HG03025 (cell line): ENCODE data around the gene PABPN1L.

Experiments
- ATAC-seq: cut with Tn5 transposase; IDR thresholded peaks from one replicate; pipeline ENCODE4 v1.9.1; 2021; ENCODE audit warnings: mild to moderate bottlenecking, moderate library complexity; ENCODE audit not compliant: unreplicated experiment, low FRiP score

PABPN1L gene

DNA sequence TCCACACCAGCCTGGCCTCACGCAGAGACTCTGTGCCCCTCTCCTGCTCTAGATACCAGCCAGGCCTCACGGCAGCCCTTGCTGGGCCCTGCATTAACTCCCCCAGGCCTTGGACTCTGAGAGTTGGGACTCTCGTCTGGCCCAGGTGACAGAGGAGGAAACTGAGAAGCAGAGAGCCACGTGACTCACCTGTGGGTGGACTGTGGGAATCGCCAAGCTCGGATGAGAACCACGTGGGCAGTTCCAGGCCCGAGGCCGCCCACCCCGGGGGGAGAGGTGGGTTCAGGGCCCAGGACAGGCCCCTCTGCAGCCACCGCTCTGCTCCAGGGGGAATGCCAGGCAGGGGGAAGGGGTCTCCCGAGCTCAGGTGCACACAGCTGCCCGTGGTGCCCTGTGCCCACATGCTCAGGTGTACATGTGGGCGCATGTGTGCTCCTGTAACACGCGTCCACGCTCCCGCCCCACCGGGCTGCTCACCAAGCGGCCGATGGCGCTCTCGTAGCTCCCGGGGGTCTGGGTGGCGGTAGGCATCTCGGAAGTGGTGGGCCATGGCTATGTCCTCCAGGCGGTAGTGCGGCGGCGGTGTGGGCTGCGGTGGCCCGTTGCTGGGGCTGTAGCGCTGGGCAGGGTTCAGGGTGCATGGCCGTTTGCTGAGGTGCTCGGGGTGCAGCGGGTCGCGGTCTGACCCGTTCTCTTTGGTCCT lies 18.3 kb upstream of the PABPN1L start:
- no peak for ATAC-seq

- ATAC-seq, result no peak
Observed at GRCh38 chr16:88883946-88884345, 17.5 kb upstream of the PABPN1L start.

- ATAC-seq, result no peak
Observed at GRCh38 chr16:88883117-88883895, 16.8 kb upstream of the PABPN1L start.

GRCh38 chr16:88882358-88883030 lies 16.0 kb upstream of the PABPN1L start:
- no peak for ATAC-seq

GRCh38 chr16:88881675-88882357 lies 15.4 kb upstream of the PABPN1L start:
- no peak for ATAC-seq

DNA sequence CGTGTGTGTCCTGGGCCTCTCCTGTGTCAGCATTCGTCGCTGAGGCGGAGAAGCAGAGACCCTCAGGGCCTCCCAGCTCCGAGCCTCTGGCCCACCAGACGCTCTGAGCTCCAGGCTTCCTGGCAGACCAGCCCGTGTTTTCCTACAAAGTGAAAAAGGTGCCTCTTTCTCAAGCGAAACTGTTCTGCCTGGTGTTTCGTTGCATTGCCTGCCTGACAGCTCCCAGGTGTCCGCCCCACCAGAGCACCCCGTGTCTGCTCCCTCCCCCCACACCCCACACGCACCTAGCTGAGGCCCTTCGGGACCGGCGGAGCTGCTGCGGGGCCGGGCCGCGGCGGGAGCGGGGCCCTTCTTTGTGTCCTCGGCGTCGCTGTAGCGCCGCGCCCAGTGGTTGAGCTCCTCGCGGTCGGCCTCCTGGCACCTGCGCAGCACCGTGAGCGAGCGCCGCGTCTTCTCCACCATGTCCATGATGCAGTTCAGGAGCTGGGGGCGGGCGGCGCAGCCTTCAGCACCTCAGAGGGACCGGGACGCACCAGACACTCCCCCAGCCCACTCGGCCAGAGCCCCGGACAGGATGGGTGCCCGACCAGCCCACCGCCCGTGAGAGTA lies 14.7 kb upstream of the PABPN1L start:
- ATAC-seq, result no peak

- ATAC-seq, result no peak
Observed at GRCh38 chr16:88880226-88881006, 14.0 kb upstream of the PABPN1L start.

DNA sequence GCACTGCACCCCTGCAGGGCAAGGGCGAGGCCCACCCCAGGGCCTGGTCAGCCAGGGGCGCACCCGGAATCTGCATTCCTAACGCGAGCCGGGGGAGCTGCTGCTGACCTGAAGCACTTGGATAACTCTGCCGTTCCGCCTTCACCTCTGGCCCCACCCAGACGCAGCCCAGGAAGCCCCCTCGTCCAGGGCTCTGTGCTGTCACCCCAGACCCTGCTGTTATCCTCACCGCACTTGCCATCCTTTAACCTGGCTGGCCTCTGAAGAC lies 13.3 kb upstream of the PABPN1L start:
- ATAC-seq, result no peak

- no peak for ATAC-seq
Observed at GRCh38 chr16:88878967-88879787, 12.7 kb upstream of the PABPN1L start.

DNA sequence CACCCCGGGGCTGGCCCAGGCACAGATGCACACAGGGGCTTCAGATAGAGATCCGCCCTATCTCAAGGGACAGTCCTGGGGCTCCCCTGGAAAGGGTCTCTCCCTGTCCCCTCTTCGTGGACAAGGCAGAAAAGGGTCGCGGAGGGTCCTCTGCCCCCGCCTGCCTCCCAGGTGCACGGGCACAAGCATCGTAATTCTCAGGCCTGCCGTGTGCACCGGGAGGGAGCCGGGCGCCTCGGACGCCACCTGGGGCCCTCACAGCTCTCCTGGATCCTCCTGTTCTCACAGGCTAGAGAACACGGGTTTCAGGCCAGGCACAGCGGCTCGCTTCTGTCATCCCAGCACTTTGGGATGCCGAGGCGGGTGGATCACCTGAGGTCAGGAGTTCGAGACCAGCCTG lies 11.9 kb upstream of the PABPN1L start:
- ATAC-seq, result no peak

DNA sequence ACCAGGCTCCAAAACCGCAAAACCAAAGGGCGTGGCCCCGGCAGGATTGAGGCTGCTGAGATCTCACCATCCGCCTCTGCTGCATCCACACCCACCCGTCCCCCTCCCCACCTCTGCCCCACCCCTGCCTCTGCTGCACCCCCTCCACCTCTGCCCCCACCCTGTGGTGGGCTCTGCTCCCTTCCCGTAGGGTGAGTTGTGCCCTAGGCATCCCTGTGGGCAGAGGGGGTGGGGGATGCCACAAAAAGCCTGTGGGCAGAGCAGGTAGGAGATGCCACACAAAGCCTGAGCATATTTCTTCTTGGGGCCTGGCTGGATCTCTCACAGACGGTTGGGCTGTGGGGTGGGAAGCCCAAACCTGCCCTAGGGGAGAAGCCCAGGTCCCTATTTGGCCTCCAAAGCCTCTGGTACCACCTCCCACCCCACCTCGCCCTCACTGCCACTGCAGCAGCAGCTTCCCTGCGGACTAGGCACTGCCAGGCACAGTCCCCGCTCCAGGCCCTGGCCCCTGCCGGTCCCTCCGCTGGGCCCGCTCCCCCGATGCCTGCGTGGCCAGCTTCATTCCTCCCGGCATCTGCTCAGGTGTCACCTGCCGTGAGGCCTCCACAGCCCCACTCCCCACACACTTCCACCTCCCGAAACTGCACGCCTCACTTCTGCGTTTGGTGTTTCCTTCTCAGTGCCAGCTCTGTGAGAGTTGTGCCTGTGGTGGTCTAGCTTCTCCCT lies 11.3 kb upstream of the PABPN1L start:
- ATAC-seq, result no peak

GRCh38 chr16:88876942-88877526 lies 10.6 kb upstream of the PABPN1L start:
- ATAC-seq, result no peak

DNA sequence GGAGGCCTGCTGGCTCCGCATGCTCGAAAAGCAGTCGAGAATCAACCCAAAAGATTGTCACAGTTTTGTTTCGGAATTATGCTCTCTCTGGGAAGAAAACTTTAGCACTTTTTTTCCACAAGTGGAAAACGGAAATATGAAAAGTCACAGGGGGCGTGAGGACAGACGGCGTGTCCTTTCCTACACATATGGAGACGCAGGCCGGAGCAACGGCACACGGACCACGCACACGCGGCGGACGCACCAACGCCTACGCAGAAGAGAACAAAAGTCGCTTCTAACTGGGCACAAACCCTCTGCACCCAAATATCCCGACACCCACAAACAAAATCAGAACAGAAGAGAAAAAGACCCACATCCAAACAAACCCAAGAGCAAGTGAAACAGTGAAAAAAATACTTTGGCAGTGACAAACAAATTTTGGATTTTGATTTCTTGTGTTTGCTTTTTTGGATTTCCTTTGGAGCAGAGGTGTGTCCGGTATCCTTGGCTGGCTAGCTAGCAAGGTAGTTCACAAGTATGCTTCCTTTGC lies 9.3 kb upstream of the PABPN1L start:
- no peak for ATAC-seq

- no peak for ATAC-seq
Observed at GRCh38 chr16:88874938-88875599, 8.6 kb upstream of the PABPN1L start.

DNA sequence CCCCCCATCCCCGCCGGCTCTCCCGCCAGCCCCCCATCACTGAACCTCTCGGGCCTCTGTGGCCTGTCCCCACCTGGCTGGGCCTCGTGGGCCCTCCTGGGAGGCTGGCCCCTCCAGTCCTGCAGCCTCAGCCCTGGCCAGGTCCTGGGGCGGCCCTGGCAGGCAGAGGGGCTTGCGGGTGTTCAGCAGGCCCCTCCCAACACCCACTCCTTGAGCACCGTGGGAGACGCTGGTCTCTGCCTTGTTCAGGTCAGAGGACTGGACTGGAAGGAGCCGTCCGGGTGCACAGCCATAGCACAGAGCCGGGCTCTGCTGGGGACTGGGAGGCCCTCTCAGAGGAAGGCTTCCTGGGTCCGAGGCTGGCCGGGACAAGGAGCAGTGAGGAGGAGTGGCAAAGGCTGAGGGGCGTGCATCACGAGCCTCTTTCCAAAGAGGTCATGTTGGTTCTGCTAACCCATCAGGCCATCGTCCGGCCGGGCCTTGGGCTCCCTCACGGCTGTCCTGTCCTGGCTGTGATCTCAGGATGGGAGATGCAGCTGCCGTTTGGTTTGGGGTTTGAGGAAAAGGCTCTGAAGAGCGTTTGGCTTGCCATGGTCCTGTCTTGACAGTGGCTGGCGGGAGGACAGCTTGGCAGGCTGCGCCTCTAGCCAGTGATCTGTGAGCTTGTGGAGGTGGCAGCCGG lies 6.3 kb upstream of the PABPN1L start:
- ATAC-seq, result no peak

DNA sequence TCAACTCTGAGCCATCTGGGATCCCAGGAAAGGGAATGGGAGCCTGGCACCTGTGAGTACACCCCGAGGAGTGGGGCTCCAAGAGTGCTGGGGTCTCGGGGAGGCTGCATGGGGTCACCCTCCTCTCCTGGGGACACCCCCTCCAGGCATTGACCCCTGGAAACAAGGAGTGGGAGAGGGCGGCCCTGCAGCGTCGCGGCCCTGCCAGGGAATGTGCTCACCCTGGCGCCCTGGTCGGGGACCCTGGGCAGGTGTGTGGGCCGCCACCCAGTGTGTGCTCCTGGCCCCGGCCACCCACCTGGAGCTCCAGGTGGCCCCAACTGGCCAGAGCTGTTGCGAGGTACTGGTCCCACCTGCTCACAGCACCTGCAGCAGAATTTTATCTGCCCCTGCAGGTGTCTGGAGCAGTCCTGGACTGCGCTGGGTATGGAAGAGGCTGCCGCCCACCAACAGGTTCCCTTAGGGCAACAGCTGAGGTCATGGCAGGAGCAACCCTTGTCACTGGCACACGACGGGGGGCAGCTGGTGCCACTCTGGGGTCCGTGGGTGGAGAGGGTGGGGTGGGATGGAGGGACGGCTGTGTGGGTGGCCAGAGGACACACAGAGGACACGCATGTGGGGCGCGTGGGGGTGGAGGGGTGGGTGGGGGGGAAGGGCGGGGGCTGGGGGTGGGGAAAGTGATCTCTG lies 5.4 kb upstream of the PABPN1L start:
- no peak for ATAC-seq
